Ecto neural progenitor cell (in vitro differentiated cells): ENCODE measurements around the gene RTF2.
"Not testable (repeated sequence)": the region's sequence is repeated elsewhere in the genome, so short reads cannot be mapped to it uniquely, and the experiment has no call there.

ENCODE experiments used
- DNase-seq: peaks from one replicate; pipeline ENCODE4 v3.0.0-alpha.2; 2018; ENCODE audit warnings: low spot score

Gene RTF2

GRCh38 chr20:56552911-56553629 lies 84.6 kb downstream of the RTF2 start:
- DNase-seq = no peak

GRCh38 chr20:56554869-56555268 lies 86.4 kb downstream of the RTF2 start:
- DNase-seq = no peak

GRCh38 chr20:56558968-56559367 lies 90.5 kb downstream of the RTF2 start:
- no peak for DNase-seq

- not testable (repeated sequence) for DNase-seq
Observed at GRCh38 chr20:56564526-56564925, 96.1 kb downstream of the RTF2 start.

GRCh38 chr20:56565511-56565910 lies 97.1 kb downstream of the RTF2 start:
- no peak for DNase-seq

GRCh38 chr20:56566621-56567020 lies 98.2 kb downstream of the RTF2 start:
- DNase-seq = no peak
